Lower lobe of right lung (tissue), 2 donors: ENCODE measurements around the gene RIOX2. TPM values are rescaled to one million over a fixed set of nuclear protein-coding genes. Genes with fewer than 3 reads are reported as not detected.

Experiments
- ATAC-seq, 2 donors: fragments of 200-7000 bp; cut with Tn5 transposase; one replicate each; pipeline ENCODE4 v1.9.1; 2020 to 2022; ENCODE audit warnings: mild to moderate bottlenecking in 2 of 2, moderate library complexity in 2 of 2
- DNase-seq: peaks from one replicate; pipeline ENCODE4 v3.0.0-alpha.2; 2020
- H3K27ac ChIP-seq: fragments of 200-600 bp; one replicate; pipeline ENCODE4 v1.8.0; 2022
- H3K27me3 ChIP-seq: fragments of 200-600 bp; one replicate; pipeline ENCODE4 v1.8.0; 2022; ENCODE audit warnings: low read depth
- H3K36me3 ChIP-seq: fragments of 200-600 bp; one replicate; pipeline ENCODE4 v1.8.0; 2022; ENCODE audit warnings: mild to moderate bottlenecking
- H3K4me1 ChIP-seq: fragments of 200-600 bp; one replicate; pipeline ENCODE4 v1.8.0; 2022
- H3K4me3 ChIP-seq: fragments of 200-600 bp; one replicate; pipeline ENCODE4 v1.8.0; 2022; ENCODE audit warnings: mild to moderate bottlenecking
- H3K9me3 ChIP-seq: fragments of 200-600 bp; one replicate; pipeline ENCODE4 v1.8.0; 2022
- intact Hi-C: fragments of 100-400 bp; cut with DNase I; formaldehyde crosslinking; loops from one replicate; pipeline ENCODE4 v1.11.0; 2022
- total RNA-seq: library from RNA; stranded (reverse); fragmentation: NEBNext Ultra II Directional; extraction: Animal tissue kit (Norgen Biotek cat#: 25700); gene quantifications from one replicate; pipeline ENCODE4 v1.2.1, GENCODE V29; 2021
- TF ChIP-seq, protein P1 (sequence below): fragments of 200-600 bp; IDR thresholded peaks from one replicate; pipeline ENCODE4 v1.8.0; 2022; ENCODE audit warnings: antibody characterized with exemption, mild to moderate bottlenecking
- donor health status: DM: no; HTN: yes; CAD: no; lungs with severe emphysema.

Gene RIOX2
- total RNA-seq, 1 donor from 2014 or later = 20.5 TPM

GRCh38 chr3:97954228-97954827, 17.9 kb downstream of the RIOX2 start:
- H3K4me1 ChIP-seq = peaks cover 6% of the 10 kb centered on the region
- no peak overlapping the region for H3K27ac ChIP-seq
- intact Hi-C loops = no loop called here
- TF ChIP-seq, protein P1, sequence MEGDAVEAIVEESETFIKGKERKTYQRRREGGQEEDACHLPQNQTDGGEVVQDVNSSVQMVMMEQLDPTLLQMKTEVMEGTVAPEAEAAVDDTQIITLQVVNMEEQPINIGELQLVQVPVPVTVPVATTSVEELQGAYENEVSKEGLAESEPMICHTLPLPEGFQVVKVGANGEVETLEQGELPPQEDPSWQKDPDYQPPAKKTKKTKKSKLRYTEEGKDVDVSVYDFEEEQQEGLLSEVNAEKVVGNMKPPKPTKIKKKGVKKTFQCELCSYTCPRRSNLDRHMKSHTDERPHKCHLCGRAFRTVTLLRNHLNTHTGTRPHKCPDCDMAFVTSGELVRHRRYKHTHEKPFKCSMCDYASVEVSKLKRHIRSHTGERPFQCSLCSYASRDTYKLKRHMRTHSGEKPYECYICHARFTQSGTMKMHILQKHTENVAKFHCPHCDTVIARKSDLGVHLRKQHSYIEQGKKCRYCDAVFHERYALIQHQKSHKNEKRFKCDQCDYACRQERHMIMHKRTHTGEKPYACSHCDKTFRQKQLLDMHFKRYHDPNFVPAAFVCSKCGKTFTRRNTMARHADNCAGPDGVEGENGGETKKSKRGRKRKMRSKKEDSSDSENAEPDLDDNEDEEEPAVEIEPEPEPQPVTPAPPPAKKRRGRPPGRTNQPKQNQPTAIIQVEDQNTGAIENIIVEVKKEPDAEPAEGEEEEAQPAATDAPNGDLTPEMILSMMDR = no peak
- no peaks in the 10 kb centered on the region for H3K9me3 ChIP-seq
- DNase-seq (no peak), ATAC-seq (peak in 1 of 2 donors; percentile 35)
- H3K4me3 ChIP-seq = no peak overlapping the region
- H3K36me3 ChIP-seq = peaks cover 54% of the 10 kb centered on the region
- H3K27me3 ChIP-seq = no peaks in the 10 kb centered on the region

DNA sequence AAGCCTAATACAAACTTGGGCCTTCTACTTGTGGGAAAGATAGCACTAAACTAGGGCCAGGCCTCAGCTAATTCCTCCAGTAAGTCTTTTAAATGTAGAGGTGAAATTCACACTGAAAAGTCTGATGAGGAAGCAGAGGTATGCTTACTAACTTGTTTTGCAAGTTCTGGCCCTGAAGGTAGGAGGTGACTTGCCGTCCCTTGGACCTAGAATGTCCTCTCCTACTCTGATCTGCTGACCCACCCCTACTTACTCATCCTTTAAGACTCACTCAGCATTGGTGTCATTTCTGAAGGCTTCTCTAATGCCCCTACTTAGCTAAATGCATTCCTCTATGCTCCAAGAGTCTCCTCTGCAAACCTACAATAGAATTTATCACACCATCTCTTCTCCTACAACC, 19.4 kb downstream of the RIOX2 start:
- TF ChIP-seq, protein P1 = no peak
- Histone ChIP-seq H3K36me3 (peaks cover 58% of the 10 kb centered on the region), H3K4me1 (peaks cover 6% of the 10 kb centered on the region), H3K4me3 (no peak overlapping the region), H3K27me3 (no peaks in the 10 kb centered on the region), H3K9me3 (no peaks in the 10 kb centered on the region), H3K27ac (peak overlapping the region; percentile 37)
- ATAC-seq (no peak), DNase-seq (no peak)
- intact Hi-C loops = no loop called here

DNA sequence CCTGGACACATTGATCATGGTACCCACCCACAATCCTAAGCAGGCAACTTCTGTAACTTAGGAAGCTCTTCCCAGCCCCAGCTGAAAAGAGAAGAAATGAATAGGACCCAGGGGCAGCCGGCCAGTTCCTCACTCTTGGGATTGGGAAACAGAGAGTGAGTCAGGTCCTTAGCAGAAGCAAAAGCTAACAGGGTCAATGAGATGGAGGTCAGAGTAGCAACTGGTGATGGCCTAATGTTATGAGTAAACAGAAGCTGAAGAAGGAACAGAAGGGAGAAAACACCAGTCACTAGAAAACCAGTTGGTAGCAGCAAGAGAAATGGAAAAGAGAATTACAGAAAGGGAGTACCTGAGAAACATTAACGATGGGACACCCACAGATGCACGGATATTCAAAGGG, 20.0 kb downstream of the RIOX2 start:
- ATAC-seq (peak; percentile 80 to 82), DNase-seq (peak; percentile 60)
- Histone ChIP-seq H3K36me3 (peaks cover 64% of the 10 kb centered on the region), H3K4me1 (peaks cover 6% of the 10 kb centered on the region), H3K27me3 (no peaks in the 10 kb centered on the region), H3K9me3 (no peaks in the 10 kb centered on the region), H3K4me3 (no peak overlapping the region), H3K27ac (peak overlapping the region; percentile 37)
- TF ChIP-seq, protein P1 = no peak
- intact Hi-C loops = no loop called here

GRCh38 chr3:97950360-97950759, 21.9 kb downstream of the RIOX2 start:
- peaks cover 76% of the 10 kb centered on the region for H3K36me3 ChIP-seq
- H3K27ac ChIP-seq = no peak overlapping the region
- H3K4me1 ChIP-seq = peaks cover 6% of the 10 kb centered on the region
- no peaks in the 10 kb centered on the region for H3K27me3 ChIP-seq
- no peaks in the 10 kb centered on the region for H3K9me3 ChIP-seq
- TF ChIP-seq, protein P1 = no peak
- ATAC-seq (no peak), DNase-seq (no peak)
- H3K4me3 ChIP-seq = no peak overlapping the region
- intact Hi-C loops = no loop called here

- H3K36me3 ChIP-seq = peaks cover 79% of the 10 kb centered on the region
Observed at GRCh38 chr3:97949743-97950142, 22.5 kb downstream of the RIOX2 start.

More at GRCh38 chr3:97949743-97950142, 22.5 kb downstream of the RIOX2 start:
- ATAC-seq (no peak), DNase-seq (no peak)
- TF ChIP-seq, protein P1 = no peak
- Histone ChIP-seq H3K4me1 (peaks cover 6% of the 10 kb centered on the region), H3K9me3 (no peaks in the 10 kb centered on the region), H3K4me3 (no peak overlapping the region), H3K27ac (no peak overlapping the region), H3K27me3 (no peaks in the 10 kb centered on the region)
- intact Hi-C loops = no loop called here
